GM12878 (cell line): ENCODE measurements around the gene CTNNA2. TPM values are rescaled to one million over a fixed set of nuclear protein-coding genes. Genes with fewer than 3 reads are reported as not detected.

Source experiments
- ATAC-seq: fragments of 200-7000 bp; cut with Tn5 transposase; 3 replicates; pipeline ENCODE4 v1.9.1; 2020; ENCODE audit warnings: mild to moderate bottlenecking, moderate library complexity
- BruUV-seq: library from RNA; stranded (reverse); fragments of 400-500 nt; replicated peaks from 2 replicates; lab custom pipeline; 2021; lab: Mats Ljungman, UMichigan
- CTCF ChIA-PET: fragments of 300-600 bp; sonication (Branson Sonifier 250); formaldehyde crosslinking; extraction: SDS; loops from one replicate; lab custom pipeline; 2021; ENCODE audit warnings: inconsistent platforms; lab: Yijun Ruan, JAX
- POLR2A ChIA-PET: fragments of 350-600 bp; formaldehyde crosslinking; extraction: SDS; loops from one replicate; lab custom pipeline; 2021; ENCODE audit warnings: inconsistent platforms; lab: Charles Lee
- RAD21 ChIA-PET: fragments of 300-600 bp; sonication (Branson Sonifier 250); formaldehyde crosslinking; loops from one replicate; lab custom pipeline; 2023; ENCODE audit warnings: antibody characterized with exemption; ENCODE audit not compliant: unreplicated experiment; lab: Charles Lee
- SMC1A ChIA-PET: fragments of 300-600 bp; sonication (Branson Sonifier 250); formaldehyde crosslinking; loops from one replicate; lab custom pipeline; 2023; ENCODE audit not compliant: unreplicated experiment, uncharacterized antibody; lab: Charles Lee
- DNase-seq: peaks from one replicate; pipeline ENCODE4 v3.0.0-alpha.2; 2011; ENCODE audit warnings: low read depth, low spot score
- FAIRE-seq: peaks from 3 replicates; lab custom pipeline; 2011; peaks lifted over from hg19 to GRCh38; lab: Jason Lieb, UNC
- H2AFZ ChIP-seq: 2 replicates; pipeline ENCODE4 v1.6.0; 2011; ENCODE audit warnings: low read depth, low read length, control low read depth; ENCODE audit not compliant: control insufficient read depth
- H3K27ac ChIP-seq: 2 replicates; pipeline ENCODE4 v1.5.1; 2011; ENCODE audit warnings: control low read depth; ENCODE audit not compliant: control insufficient read depth, insufficient read depth
- H3K27me3 ChIP-seq, 2 experiments: replicated peaks in 1 of 2; 2 replicates each; pipeline versions ENCODE4 v1.6.0 to v1.6.1; 2011; ENCODE audit warnings: low read length in 1 of 2; ENCODE audit not compliant: control insufficient read depth in 2 of 2, insufficient read depth in 2 of 2
- H3K36me3 ChIP-seq, 2 experiments: 2 replicates each; pipeline ENCODE4 v1.5.1; 2011; ENCODE audit warnings: low read length in 1 of 2; ENCODE audit not compliant: control insufficient read depth in 2 of 2, insufficient read depth in 2 of 2
- H3K4me1 ChIP-seq: 2 replicates; pipeline ENCODE4 v1.6.1; 2011; ENCODE audit warnings: mild to moderate bottlenecking, low read length, moderate library complexity, mixed read lengths; ENCODE audit not compliant: control insufficient read depth, insufficient read depth
- H3K4me2 ChIP-seq: 2 replicates; pipeline ENCODE4 v1.6.0; 2011; ENCODE audit warnings: control low read depth; ENCODE audit not compliant: control insufficient read depth, insufficient read depth
- H3K4me3 ChIP-seq: fragments of 200-600 bp; sonication (generic); 2 replicates; pipeline ENCODE4 v1.5.1; 2016
- H3K79me2 ChIP-seq: 2 replicates; pipeline ENCODE4 v1.6.0; 2011; ENCODE audit warnings: low read length; ENCODE audit not compliant: control insufficient read depth, insufficient read depth
- H3K9ac ChIP-seq: 2 replicates; pipeline ENCODE4 v1.8.0; 2011; ENCODE audit warnings: low read length, control low read depth, mixed read lengths; ENCODE audit not compliant: control insufficient read depth, insufficient read depth
- H3K9me3 ChIP-seq: replicated peaks from 3 replicates; pipeline ENCODE4 v1.5.1; 2011; ENCODE audit warnings: mild to moderate bottlenecking, low read length; ENCODE audit not compliant: control insufficient read depth, insufficient read depth
- H4K20me1 ChIP-seq: 2 replicates; pipeline ENCODE4 v1.6.0; 2011; ENCODE audit not compliant: control insufficient read depth, insufficient read depth
- CTCF ChIP-seq, 3 experiments: IDR thresholded peaks in 2 of 3; conservative IDR thresholded peaks in 1 of 3; 2 replicates each; pipeline ENCODE4 v1.5.1; 2011; ENCODE audit warnings: low read depth in 3 of 3, low read length in 3 of 3, mild to moderate bottlenecking in 3 of 3, control low read depth in 2 of 3, moderate library complexity in 2 of 3, inconsistent platforms in 1 of 3, mixed read lengths in 1 of 3; ENCODE audit not compliant: control insufficient read depth in 2 of 3, insufficient read depth in 1 of 3; ENCODE audit errors: extremely low read depth in 1 of 3
- IRF4 ChIP-seq: IDR thresholded peaks from 2 replicates; pipeline ENCODE4 v1.6.1; 2011; ENCODE audit warnings: low read depth, low read length
- RAD21 ChIP-seq: IDR thresholded peaks from 2 replicates; pipeline ENCODE4 v1.6.1; 2011; ENCODE audit warnings: mild to moderate bottlenecking, low read depth, low read length, moderate library complexity; ENCODE audit not compliant: insufficient read depth
- WGBS: methylation state at CpG from one replicate; pipeline ENCODE4 v1.1.6; 2016; ENCODE audit warnings: low lambda C conversion rate; ENCODE audit not compliant: insufficient replicate concordance, insufficient coverage; ENCODE audit errors: missing lambda C conversion rate; 5-methylcytosine and 5-hydroxymethylcytosine counted together
- in situ Hi-C: fragments of 300-500 bp; cut with MboI; formaldehyde crosslinking; loops from 9 replicates; pipeline ENCODE4 v1.14.3; 2018; ENCODE audit warnings: mixed read lengths
- intact Hi-C: fragments of 100-400 bp; cut with micrococcal nuclease; formaldehyde crosslinking; loops from one replicate; pipeline ENCODE4 v1.14.2; 2022; ENCODE audit not compliant: unreplicated experiment
- polyA plus RNA-seq, 11 experiments: library from polyadenylated mRNA; depleted of rRNA in 4 of 11; unstranded in 6 of 11; stranded (reverse) in 5 of 11; fragments of >200 nt; fragmentation: Nextera tagmentation in 4 of 11; fragmentation: Illumina TruSeq in 1 of 11; extraction: Ambion mirVana in 4 of 11; extraction: Trizol in 1 of 11; gene quantifications; 1 replicate in 1 of 11; 2 replicates in 10 of 11; pipeline versions ENCODE4 v1.2.1 to v1.2.3, GENCODE V29; 2011 to 2016; ENCODE audit warnings: inconsistent platforms in 2 of 11, missing spikeins in 2 of 11, low read depth in 1 of 11
- total RNA-seq, 4 experiments: library from RNA; depleted of rRNA in 3 of 4; stranded (reverse); fragments of >200 nt in 3 of 4; fragmentation: Illumina TruSeq in 1 of 4; extraction: Trizol in 1 of 4; gene quantifications; 2 replicates each; pipeline versions ENCODE4 v1.2.1 to v1.2.3, GENCODE V29; 2013 to 2021
- TF ChIP-seq, protein P1 (sequence below): IDR thresholded peaks from 2 replicates; pipeline ENCODE4 v1.6.1; 2011; ENCODE audit warnings: borderline replicate concordance, low read depth, mild to moderate bottlenecking, moderate library complexity, low read length; ENCODE audit not compliant: insufficient read depth, poor library complexity, severe bottlenecking
- TF ChIP-seq, protein P2 (sequence below): fragments of 450-650 bp; conservative IDR thresholded peaks from 2 replicates; pipeline ENCODE4 v1.6.1; 2017; ENCODE audit warnings: mild to moderate bottlenecking, moderate library complexity

CTNNA2 gene
- total and polyA plus RNA-seq, 10 of the 15 experiments (the other 5 are each of a cell fraction or from before 2014, with no cell fraction given) = 2.4 to 36.2 (median 6.6) TPM

DNA sequence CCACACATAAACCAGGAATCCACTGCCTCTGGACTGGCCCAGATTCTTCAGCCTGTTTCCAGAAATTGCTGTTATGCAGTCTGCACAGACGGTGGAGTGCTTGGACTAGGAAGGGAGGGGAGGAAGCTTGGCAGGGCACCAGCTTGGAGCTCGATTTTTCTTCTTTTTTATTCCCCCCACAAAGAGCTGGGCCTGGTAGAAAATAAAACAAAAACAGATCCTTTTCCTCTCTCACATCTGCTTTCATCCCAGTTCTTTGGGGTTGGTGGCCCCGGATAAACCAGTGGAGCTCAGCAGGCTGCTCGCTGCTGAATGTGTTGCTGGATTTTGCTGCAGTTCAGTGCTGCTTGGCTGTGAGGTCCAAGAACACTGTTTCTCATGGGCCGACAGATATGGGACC, 775.7 kb downstream of the CTNNA2 start:
- RAD21 ChIA-PET = interaction anchor here (0.8 kb wide), 1 partner anchor 211 kb away, joined by 5 read pairs; no protein-coding TSS in a partner anchor
- no peak for FAIRE-seq

More for the DNA sequence above, 775.7 kb downstream of the CTNNA2 start:
- intact Hi-C loops = no loop called here
- ChIA-PET SMC1A (interaction anchor here (0.5 kb wide), 1 partner anchor 1447 kb away, joined by 3 read pairs; no protein-coding TSS in a partner anchor), CTCF (interaction anchor here (0.5 to 2.0 kb wide), 3 partner anchors 211 to 651 kb away, joined by 3 to 10 read pairs (median 3); no protein-coding TSS in a partner anchor), POLR2A (no interaction called here)
- no peaks in the 10 kb centered on the region for H3K79me2 ChIP-seq
- DNase-seq (no peak), ATAC-seq (no peak; the same call in 2 of the 3 replicates)
- WGBS = 9% methylated on average over 5 of the region's 5 CpGs
- TF ChIP-seq CTCF (IDR thresholded peaks at IDR 0.05 in 2 of 3, conservative IDR thresholded peaks at IDR 0.05 in 1 of 3; ENCODE audit: control insufficient read depth in 2 of 3, extremely low read depth in 1 of 3, insufficient read depth in 1 of 3, low read depth in 3 of 3, low read length in 3 of 3) = peak in 1 of 3 experiments; percentile 31; a peak in 1 of 6 replicates
- peak; percentile 38 for TF ChIP-seq RAD21
- TF ChIP-seq, protein P1, sequence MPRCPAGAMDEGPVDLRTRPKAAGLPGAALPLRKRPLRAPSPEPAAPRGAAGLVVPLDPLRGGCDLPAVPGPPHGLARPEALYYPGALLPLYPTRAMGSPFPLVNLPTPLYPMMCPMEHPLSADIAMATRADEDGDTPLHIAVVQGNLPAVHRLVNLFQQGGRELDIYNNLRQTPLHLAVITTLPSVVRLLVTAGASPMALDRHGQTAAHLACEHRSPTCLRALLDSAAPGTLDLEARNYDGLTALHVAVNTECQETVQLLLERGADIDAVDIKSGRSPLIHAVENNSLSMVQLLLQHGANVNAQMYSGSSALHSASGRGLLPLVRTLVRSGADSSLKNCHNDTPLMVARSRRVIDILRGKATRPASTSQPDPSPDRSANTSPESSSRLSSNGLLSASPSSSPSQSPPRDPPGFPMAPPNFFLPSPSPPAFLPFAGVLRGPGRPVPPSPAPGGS = no peak
- TF ChIP-seq, protein P2, sequence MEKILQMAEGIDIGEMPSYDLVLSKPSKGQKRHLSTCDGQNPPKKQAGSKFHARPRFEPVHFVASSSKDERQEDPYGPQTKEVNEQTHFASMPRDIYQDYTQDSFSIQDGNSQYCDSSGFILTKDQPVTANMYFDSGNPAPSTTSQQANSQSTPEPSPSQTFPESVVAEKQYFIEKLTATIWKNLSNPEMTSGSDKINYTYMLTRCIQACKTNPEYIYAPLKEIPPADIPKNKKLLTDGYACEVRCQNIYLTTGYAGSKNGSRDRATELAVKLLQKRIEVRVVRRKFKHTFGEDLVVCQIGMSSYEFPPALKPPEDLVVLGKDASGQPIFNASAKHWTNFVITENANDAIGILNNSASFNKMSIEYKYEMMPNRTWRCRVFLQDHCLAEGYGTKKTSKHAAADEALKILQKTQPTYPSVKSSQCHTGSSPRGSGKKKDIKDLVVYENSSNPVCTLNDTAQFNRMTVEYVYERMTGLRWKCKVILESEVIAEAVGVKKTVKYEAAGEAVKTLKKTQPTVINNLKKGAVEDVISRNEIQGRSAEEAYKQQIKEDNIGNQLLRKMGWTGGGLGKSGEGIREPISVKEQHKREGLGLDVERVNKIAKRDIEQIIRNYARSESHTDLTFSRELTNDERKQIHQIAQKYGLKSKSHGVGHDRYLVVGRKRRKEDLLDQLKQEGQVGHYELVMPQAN = no peak
- TF ChIP-seq IRF4 = no peak
- in situ Hi-C loops = no loop called here
- no peak overlapping the region for H3K4me2 ChIP-seq
- H3K27ac ChIP-seq = no peak overlapping the region
- no peaks in the 10 kb centered on the region for H3K4me1 ChIP-seq
- no peak overlapping the region for H3K4me3 ChIP-seq
- no peak overlapping the region for H3K9ac ChIP-seq
- H3K9me3 ChIP-seq = no peaks in the 10 kb centered on the region
- H3K36me3 ChIP-seq = no peaks in the 10 kb centered on the region
- no peaks in the 10 kb centered on the region for H4K20me1 ChIP-seq
- no peaks in the 10 kb centered on the region for H3K27me3 ChIP-seq
- BruUV-seq = no TSS peak
- no peak overlapping the region for H2AFZ ChIP-seq
